ENCODE measurements around the gene NUP155. TPM values are rescaled to one million over a fixed set of nuclear protein-coding genes. Genes with fewer than 3 reads are reported as not detected.
"Not testable (repeated sequence)": the region's sequence is repeated elsewhere in the genome, so short reads cannot be mapped to it uniquely, and the experiment has no call there.

NUP155 gene
- total RNA-seq, 1 donor from 2014 or later, result 41.6 TPM

DNA sequence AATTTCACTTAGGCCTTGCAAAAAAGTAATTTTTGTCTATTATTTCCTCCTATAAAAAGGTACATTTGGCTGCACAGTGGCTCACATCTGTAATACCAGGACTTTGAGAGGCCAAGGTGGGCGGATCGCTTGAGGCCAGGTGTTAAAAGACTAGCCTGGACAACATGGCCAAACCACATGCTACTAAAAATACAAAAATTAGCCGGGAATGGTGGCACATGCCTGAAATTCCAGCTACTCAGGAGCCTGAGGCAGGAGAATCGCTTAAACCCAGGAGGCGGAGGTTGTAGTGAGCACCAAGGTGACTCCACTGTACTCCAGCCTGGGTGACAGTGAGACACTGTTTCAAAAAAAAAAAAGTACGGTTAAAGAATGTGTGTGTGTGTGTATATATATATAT is 15.7 kb downstream of the NUP155 start:
- H3K9me3 Mint-ChIP-seq (ENCODE audit: low read depth), result no peaks in the 10 kb centered on the region
- no peak overlapping the region for H3K4me3 Mint-ChIP-seq (ENCODE audit: low read depth)
- H3K27me3 Mint-ChIP-seq, result no peaks in the 10 kb centered on the region
- H3K4me1 Mint-ChIP-seq (ENCODE audit: low read depth), result no peaks in the 10 kb centered on the region
- H3K27ac Mint-ChIP-seq, result no peak overlapping the region
- DNase-seq (ENCODE audit: low spot score, unreplicated experiment), result no peak
- TF ChIP-seq, protein P1, sequence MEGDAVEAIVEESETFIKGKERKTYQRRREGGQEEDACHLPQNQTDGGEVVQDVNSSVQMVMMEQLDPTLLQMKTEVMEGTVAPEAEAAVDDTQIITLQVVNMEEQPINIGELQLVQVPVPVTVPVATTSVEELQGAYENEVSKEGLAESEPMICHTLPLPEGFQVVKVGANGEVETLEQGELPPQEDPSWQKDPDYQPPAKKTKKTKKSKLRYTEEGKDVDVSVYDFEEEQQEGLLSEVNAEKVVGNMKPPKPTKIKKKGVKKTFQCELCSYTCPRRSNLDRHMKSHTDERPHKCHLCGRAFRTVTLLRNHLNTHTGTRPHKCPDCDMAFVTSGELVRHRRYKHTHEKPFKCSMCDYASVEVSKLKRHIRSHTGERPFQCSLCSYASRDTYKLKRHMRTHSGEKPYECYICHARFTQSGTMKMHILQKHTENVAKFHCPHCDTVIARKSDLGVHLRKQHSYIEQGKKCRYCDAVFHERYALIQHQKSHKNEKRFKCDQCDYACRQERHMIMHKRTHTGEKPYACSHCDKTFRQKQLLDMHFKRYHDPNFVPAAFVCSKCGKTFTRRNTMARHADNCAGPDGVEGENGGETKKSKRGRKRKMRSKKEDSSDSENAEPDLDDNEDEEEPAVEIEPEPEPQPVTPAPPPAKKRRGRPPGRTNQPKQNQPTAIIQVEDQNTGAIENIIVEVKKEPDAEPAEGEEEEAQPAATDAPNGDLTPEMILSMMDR (IDR thresholded peaks at IDR 0.05; ENCODE audit: unreplicated experiment), result no peak
- peaks cover 4% of the 10 kb centered on the region for H3K36me3 Mint-ChIP-seq (ENCODE audit: insufficient read depth)

DNA sequence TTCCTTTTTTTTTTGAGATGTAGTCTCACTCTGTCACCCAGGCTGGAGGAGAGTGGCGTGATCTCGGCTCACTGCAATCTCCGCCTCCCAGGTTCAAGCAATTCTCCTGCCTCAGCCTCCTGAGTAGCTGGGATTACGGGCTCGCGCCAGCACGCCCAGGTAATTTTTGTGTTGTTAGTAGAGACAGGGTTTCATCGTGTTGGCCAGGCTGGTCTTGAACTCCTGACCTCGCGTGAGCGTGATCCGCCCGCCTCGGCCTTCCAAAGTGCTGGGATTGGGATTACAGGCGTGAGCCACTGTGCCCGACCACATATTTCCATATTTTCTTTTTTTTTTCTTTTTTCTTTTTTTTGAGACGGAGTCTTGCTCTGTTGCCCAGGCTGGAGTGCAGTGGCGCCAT is 28.2 kb downstream of the NUP155 start:
- H3K4me3 Mint-ChIP-seq (ENCODE audit: low read depth); H3K27ac Mint-ChIP-seq; H3K4me1 Mint-ChIP-seq (ENCODE audit: low read depth); DNase-seq (ENCODE audit: low spot score, unreplicated experiment); H3K27me3 Mint-ChIP-seq; H3K9me3 Mint-ChIP-seq (ENCODE audit: low read depth); H3K36me3 Mint-ChIP-seq (ENCODE audit: insufficient read depth): not testable (repeated sequence)

DNA sequence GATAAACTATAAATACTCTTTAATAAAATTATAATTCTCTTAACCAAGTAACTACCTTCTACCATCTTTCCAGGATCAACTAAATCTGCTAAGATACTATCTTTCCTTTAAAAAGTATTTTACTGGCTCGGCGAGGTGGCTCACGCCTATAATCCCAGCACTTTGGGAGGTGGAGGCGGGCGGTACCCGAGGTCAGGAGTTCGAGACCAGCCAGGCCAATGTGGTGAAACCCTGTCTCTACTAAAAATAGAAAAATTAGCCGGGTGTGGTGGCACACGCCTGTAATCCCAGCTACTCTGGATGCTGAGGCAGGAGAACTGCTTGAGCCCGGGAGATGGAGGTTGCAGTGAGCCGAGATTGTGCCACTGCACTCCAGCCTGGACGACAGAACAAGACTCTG is 36.2 kb downstream of the NUP155 start:
- peaks cover 16% of the 10 kb centered on the region for H3K36me3 Mint-ChIP-seq (ENCODE audit: insufficient read depth)
- not testable (repeated sequence) for DNase-seq (ENCODE audit: low spot score, unreplicated experiment)

DNA sequence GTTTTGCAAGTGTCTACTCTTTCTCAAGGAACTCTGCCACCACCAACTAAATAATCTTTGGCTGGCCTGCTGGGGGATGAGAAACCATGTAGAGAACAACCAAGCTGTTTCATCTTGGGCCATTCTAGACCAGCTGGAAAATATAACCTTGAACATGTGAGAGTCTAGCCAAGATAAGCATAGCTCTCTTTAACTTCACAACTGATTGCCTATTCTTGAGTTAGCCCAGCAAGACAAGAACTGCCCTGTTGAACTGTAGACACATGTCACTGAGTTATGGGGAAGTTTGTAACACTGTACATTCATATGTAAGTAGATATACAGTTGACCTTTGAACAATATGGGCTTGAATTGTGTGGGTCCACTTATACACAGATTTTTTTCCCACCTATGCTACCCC is 44.4 kb downstream of the NUP155 start:
- DNase-seq (ENCODE audit: low spot score, unreplicated experiment), result no peak
- no peaks in the 10 kb centered on the region for H3K9me3 Mint-ChIP-seq (ENCODE audit: low read depth)
- no peaks in the 10 kb centered on the region for H3K27me3 Mint-ChIP-seq
- no peak overlapping the region for H3K4me3 Mint-ChIP-seq (ENCODE audit: low read depth)
- TF ChIP-seq, protein P1 (IDR thresholded peaks at IDR 0.05; ENCODE audit: unreplicated experiment), result no peak
- no peaks in the 10 kb centered on the region for H3K4me1 Mint-ChIP-seq (ENCODE audit: low read depth)
- no peak overlapping the region for H3K27ac Mint-ChIP-seq
- peaks cover 20% of the 10 kb centered on the region for H3K36me3 Mint-ChIP-seq (ENCODE audit: insufficient read depth)

More for the DNA sequence above, 36.2 kb downstream of the NUP155 start:
- not testable (repeated sequence) for H3K4me1 Mint-ChIP-seq (ENCODE audit: low read depth); H3K27me3 Mint-ChIP-seq; H3K27ac Mint-ChIP-seq; H3K9me3 Mint-ChIP-seq (ENCODE audit: low read depth); H3K4me3 Mint-ChIP-seq (ENCODE audit: low read depth)

DNA sequence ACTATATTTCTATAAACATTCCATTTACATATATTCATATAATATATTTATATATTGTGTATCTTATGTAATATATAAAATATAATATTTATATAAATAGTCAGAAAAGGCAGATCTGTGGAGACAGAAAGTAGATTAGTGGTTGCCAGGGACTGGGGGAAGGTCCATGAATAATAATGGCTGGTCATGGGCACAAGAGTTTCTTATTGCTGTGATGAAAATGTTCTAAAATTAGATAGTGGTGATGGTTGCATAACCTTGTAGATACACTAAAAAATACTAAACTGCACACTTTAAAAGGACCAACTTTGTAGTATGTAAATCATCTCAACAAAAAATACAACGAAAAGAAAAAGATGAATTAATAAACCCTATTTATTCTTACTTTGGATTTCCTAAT is 47.3 kb downstream of the NUP155 start:
- no peaks in the 10 kb centered on the region for H3K9me3 Mint-ChIP-seq (ENCODE audit: low read depth)

DNA sequence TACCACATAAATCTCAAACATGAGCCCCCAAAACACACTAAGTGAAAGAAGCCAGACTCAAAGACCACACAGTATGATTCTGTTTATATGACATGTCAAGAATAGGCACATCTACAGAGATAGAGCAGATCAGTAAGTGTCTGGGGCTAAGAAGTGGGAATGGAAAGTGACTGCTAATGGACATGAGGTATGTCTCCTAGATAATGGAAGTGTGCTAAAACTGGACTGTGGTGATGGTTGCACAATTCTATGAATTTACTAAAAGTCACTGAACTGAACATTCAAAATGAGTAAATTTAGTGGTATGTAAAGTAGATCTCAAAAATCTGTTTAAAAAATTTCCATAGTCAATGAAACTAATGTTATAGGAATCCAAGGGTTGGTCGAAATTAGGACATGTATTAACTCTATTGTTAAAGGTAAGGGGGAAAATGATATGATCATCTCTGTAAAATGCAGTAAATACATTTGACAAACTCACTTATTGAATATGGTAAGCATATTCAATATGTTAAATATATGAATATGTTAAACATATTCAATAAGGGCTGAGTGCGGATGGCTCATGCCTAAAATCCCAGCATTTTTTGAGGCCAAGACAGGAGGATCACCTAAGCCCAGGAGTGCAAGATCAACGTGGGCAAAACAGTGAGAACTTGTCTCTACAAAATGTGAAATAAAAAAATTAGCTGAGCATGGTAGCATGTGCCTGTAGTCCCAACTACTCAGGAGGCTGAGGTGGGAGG is 51.7 kb downstream of the NUP155 start:
- no peak overlapping the region for H3K27ac Mint-ChIP-seq
- H3K9me3 Mint-ChIP-seq (ENCODE audit: low read depth), result no peaks in the 10 kb centered on the region
- H3K36me3 Mint-ChIP-seq (ENCODE audit: insufficient read depth), result peaks cover 22% of the 10 kb centered on the region
- TF ChIP-seq, protein P1 (IDR thresholded peaks at IDR 0.05; ENCODE audit: unreplicated experiment), result no peak
- no peak overlapping the region for H3K4me3 Mint-ChIP-seq (ENCODE audit: low read depth)
- H3K4me1 Mint-ChIP-seq (ENCODE audit: low read depth), result no peaks in the 10 kb centered on the region
- no peak for DNase-seq (ENCODE audit: low spot score, unreplicated experiment)
- H3K27me3 Mint-ChIP-seq, result no peaks in the 10 kb centered on the region

More for the DNA sequence above, 47.3 kb downstream of the NUP155 start:
- Mint-ChIP-seq H3K4me1 (ENCODE audit: low read depth) (no peaks in the 10 kb centered on the region), H3K27me3 (no peaks in the 10 kb centered on the region), H3K27ac (no peak overlapping the region), H3K4me3 (ENCODE audit: low read depth) (no peak overlapping the region), H3K36me3 (ENCODE audit: insufficient read depth) (peaks cover 20% of the 10 kb centered on the region)
- no peak for DNase-seq (ENCODE audit: low spot score, unreplicated experiment)
- TF ChIP-seq, protein P1 (IDR thresholded peaks at IDR 0.05; ENCODE audit: unreplicated experiment), result no peak
